ENCODE results near the gene CALD1.

Gene CALD1

GRCh38 chr7:134893920-134894319, 114.5 kb downstream of the CALD1 start:
- DNase-seq (ENCODE audit: low read depth, low spot score), result no peak

- no peak for DNase-seq (ENCODE audit: low read depth, low spot score)
Observed at GRCh38 chr7:134894928-134895327, 115.5 kb downstream of the CALD1 start.

- no peak for DNase-seq (ENCODE audit: low read depth, low spot score)
Observed at GRCh38 chr7:134896073-134896472, 116.6 kb downstream of the CALD1 start.

- no peak for DNase-seq (ENCODE audit: low read depth, low spot score)
Observed at GRCh38 chr7:134897936-134898335, 118.5 kb downstream of the CALD1 start.

GRCh38 chr7:134899729-134900128, 120.3 kb downstream of the CALD1 start:
- no peak for DNase-seq (ENCODE audit: low read depth, low spot score)

- no peak for DNase-seq (ENCODE audit: low read depth, low spot score)
Observed at GRCh38 chr7:134900166-134900982, 120.9 kb downstream of the CALD1 start.

- DNase-seq (ENCODE audit: low read depth, low spot score), result no peak
Observed at GRCh38 chr7:134901389-134902020, 122.1 kb downstream of the CALD1 start.

GRCh38 chr7:134902058-134902457, 122.6 kb downstream of the CALD1 start:
- no peak for DNase-seq (ENCODE audit: low read depth, low spot score)

- no peak for DNase-seq (ENCODE audit: low read depth, low spot score)
Observed at GRCh38 chr7:134903073-134903790, 123.8 kb downstream of the CALD1 start.

GRCh38 chr7:134905375-134905774, 125.9 kb downstream of the CALD1 start:
- DNase-seq (ENCODE audit: low read depth, low spot score), result no peak

GRCh38 chr7:134907000-134907399, 127.6 kb downstream of the CALD1 start:
- no peak for DNase-seq (ENCODE audit: low read depth, low spot score)

- DNase-seq (ENCODE audit: low read depth, low spot score), result no peak
Observed at GRCh38 chr7:134907639-134908038, 128.2 kb downstream of the CALD1 start.

- no peak for DNase-seq (ENCODE audit: low read depth, low spot score)
Observed at GRCh38 chr7:134908289-134908688, 128.9 kb downstream of the CALD1 start.

GRCh38 chr7:134910214-134910890, 130.9 kb downstream of the CALD1 start:
- no peak for DNase-seq (ENCODE audit: low read depth, low spot score)

- DNase-seq (ENCODE audit: low read depth, low spot score), result no peak
Observed at GRCh38 chr7:134910968-134911367, 131.5 kb downstream of the CALD1 start.

- DNase-seq (ENCODE audit: low read depth, low spot score), result no peak
Observed at GRCh38 chr7:134916171-134916883, 136.9 kb downstream of the CALD1 start.

- no peak for DNase-seq (ENCODE audit: low read depth, low spot score)
Observed at GRCh38 chr7:134919240-134919641, 139.8 kb downstream of the CALD1 start.

GRCh38 chr7:134920026-134920753, 140.8 kb downstream of the CALD1 start:
- DNase-seq (ENCODE audit: low read depth, low spot score), result no peak

GRCh38 chr7:134922720-134923704, 143.6 kb downstream of the CALD1 start:
- DNase-seq (ENCODE audit: low read depth, low spot score), result no peak

Measured in activated naive CD8-positive, alpha-beta T cell treated with anti-CD3 and anti-CD28 coated beads, Interleukin-2, amount 50 U/mL, for 16 hours (primary cell).